ENCODE results near the gene MB21D2.
"Not testable (repeated sequence)": the region's sequence is repeated elsewhere in the genome, so short reads cannot be mapped to it uniquely, and the experiment has no call there.

MB21D2 gene

DNA sequence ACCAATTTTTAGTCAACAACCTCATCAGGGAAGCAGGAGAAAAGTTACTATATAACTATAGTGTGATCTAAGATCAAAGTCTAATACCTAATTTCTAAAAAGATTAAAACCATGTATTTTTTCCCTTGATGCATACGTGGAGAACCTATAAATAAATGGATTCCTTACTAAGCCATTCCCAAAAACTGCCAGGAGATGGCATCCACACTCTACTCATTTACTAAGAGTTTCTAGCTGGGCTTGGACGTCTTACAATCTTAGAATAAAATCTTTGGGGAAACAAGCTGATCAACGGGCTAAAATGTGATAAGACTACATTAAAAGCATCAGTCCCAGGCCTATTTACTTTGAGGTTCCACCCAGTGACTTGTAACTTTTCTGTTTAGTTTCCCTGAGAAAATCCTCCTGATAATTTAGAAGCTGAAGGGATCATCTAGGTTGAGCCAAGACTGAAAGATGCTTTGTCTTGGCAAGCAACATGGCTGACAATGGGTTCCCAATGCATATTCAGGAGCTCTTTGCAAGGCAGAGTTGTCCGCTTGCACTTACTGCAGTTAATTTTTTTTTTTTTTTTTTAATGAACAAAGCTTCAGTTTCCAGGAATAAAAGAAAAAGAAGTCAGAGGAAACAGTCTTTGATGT, 104.8 kb downstream of the MB21D2 start:
- no peak for DNase-seq (ENCODE audit: low read depth in 4 of 4, low spot score in 1 of 4)

GRCh38 chr3:192805711-192806110, 111.9 kb downstream of the MB21D2 start:
- DNase-seq (ENCODE audit: low read depth in 4 of 4, low spot score in 1 of 4) = no peak

GRCh38 chr3:192804502-192804901, 113.2 kb downstream of the MB21D2 start:
- DNase-seq (ENCODE audit: low read depth in 4 of 4, low spot score in 1 of 4) = no peak

- no peak for DNase-seq (ENCODE audit: low read depth in 4 of 4, low spot score in 1 of 4)
Observed at GRCh38 chr3:192802957-192803899, 114.4 kb downstream of the MB21D2 start.

DNA sequence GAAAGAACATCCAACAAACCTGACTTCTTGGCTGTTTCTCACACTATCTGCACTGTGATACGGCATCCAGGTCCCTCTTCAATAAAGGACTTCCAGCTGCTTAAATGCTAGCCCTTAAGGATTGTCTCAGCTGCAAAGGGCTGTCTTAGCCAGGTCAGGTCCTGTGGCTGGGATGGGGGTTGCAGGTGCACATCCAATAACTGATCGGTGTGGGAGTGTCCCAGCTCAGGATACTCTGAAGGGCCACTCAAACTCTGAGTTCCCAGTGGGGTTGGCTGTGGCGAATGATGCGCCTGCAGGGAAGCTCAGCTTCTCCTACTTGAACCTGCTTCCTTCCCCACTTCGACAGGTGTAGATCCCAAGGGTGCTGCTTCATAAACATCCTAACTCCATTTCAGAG, 115.7 kb downstream of the MB21D2 start:
- DNase-seq (ENCODE audit: low read depth in 4 of 4, low spot score in 1 of 4) = no peak

DNA sequence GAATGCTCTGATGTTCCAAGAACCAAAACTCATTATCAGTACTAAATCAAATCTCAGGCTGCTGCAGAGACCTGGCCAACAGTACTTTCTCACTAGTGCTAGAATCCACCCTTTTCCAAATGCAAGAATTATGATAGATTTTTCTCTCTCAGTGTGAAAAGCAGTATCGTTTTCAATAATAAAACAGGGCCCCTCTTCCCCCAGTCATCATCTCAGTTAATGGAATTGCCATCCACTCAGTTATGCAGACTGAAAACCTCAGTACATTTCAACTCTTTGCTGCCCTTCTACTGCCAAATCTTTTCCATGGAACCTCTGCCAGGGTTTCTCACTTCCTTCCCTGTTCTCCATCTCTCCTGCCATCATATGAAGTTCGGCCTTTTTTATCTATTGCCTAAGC, 117.9 kb downstream of the MB21D2 start:
- DNase-seq (ENCODE audit: low read depth in 4 of 4, low spot score in 1 of 4) = no peak

GRCh38 chr3:192795021-192795420, 122.6 kb downstream of the MB21D2 start:
- no peak for DNase-seq (ENCODE audit: low read depth in 4 of 4, low spot score in 1 of 4)

DNA sequence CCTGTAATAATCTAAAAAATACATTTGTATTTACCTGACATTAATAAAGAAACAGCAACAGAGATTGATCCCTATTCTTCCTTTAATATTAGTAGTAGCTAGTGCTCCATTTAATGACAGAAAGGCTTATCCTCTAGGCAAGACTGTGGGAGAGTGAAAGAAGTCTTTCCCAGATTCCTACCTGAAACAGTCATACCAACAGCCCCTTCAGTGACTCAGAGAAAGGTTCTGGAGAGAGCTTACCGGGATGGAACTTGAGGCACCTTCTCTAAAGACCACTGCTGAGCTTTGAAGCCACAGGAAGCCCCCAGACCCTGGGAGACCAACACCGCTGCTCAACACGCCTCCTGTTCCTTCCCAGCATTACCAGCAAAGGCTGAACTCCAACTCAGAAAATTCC, 123.4 kb downstream of the MB21D2 start:
- no peak for DNase-seq (ENCODE audit: low read depth in 4 of 4, low spot score in 1 of 4)

DNA sequence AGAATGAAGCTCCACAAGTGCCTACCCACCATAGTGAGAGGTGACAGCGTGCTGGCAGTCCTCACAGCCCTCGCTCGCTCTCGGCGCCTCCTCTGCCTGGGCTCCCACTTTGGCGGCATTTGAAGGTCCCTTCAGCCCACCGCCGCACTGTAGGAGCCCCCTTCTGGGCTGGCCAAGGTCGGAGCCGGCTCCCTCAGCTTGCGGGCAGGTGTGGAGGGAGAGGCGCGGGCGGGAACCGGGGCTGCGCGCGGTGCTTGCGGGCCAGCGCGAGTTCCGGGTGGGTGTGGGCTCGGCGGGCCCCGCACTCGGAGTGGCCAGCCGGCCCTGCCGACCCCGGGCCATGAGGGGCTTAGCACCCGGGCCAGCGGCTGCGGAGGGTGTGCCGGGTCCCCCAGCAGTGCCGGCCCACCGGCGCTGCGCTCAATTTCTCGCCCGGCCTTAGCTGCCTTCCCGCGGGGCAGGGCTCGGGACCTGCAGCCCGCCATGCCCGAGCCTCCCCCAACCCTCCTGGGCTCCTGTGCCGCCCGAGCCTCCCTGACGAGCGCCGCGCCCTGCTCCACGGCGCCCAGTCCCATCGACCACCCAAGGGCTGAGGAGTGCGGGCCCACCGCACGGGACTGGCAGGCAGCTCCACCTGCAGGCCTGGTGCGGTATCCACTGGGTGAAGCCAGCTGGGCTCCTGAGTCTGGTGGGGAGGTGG, 128.7 kb downstream of the MB21D2 start:
- DNase-seq (ENCODE audit: low read depth in 4 of 4, low spot score in 1 of 4) = not testable (repeated sequence)

DNA sequence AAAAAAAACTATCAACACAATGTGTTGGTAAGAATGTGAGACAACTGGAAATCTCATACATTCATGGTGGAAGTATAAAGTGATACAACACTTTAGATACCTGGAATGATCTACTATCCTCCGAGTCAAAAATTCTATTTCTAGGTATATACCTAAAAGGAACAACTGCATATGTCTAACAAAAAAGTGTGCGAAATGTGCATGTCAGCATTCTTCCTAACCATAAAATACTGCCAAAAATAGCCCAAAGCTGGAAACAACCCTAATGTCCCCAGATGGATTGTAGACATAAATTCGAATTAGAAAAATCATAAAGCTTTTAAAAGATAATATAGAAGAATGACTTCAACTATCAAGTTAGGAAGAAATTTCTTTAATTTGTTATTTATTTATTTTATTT, 139.1 kb downstream of the MB21D2 start:
- no peak for DNase-seq (ENCODE audit: low read depth in 4 of 4, low spot score in 1 of 4)

- not testable (repeated sequence) for DNase-seq (ENCODE audit: low read depth in 4 of 4, low spot score in 1 of 4)
Observed at GRCh38 chr3:192774341-192774740, 143.3 kb downstream of the MB21D2 start.

DNA sequence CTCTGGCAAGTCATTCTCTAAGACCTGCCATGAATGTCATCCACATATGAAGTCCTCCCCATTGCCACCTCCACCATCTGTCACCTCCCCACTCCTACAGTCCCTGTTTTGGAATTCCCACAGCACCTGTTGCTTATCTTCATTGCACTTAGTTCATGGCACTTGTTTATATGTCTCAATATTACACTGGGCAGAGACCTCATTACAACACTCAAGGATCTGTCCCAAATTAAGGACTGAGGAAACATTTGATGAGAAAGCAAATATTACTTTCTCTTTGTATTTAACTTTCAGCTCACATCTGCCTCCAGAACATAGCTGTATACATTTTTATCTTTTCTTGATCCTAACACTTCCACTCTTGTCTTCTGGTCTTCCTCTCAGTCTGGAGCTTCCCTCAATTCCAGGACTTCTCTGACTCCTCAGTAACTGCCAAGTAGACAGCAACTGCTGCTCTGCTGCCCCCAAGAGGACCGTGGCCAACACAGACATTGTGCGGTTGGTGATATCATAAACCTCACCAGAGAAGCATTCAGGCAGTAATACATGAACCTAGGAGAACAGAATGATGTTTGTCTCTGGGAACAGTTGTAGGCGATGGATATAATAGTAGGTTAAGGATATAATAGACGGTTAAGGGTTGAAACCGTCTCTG, 145.3 kb downstream of the MB21D2 start:
- no peak for DNase-seq (ENCODE audit: low read depth in 4 of 4, low spot score in 1 of 4)

GRCh38 chr3:192758654-192759053, 159.0 kb downstream of the MB21D2 start:
- DNase-seq (ENCODE audit: low read depth in 4 of 4, low spot score in 1 of 4) = no peak

DNA sequence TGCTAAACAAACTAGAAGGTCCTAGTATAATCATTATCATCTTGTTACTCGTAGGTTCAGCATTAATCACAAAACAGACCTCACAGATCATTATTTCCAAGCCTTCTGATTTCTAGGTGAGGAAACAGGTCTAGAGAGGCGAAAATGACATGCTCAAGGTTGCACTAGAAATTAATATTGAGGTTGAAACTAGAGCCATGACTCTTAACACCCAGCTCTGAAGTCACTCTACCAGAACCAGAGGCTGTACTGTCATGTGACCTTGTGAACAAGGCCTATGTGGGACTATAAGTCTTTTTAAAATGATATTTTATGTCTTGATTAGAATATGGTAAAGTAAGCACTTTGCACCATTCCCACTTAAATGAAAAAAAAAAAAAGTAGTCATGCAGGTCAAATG, 166.5 kb downstream of the MB21D2 start:
- DNase-seq (ENCODE audit: low read depth in 4 of 4, low spot score in 1 of 4) = no peak

GRCh38 chr3:192750201-192750600, 167.5 kb downstream of the MB21D2 start:
- no peak for DNase-seq (ENCODE audit: low read depth in 4 of 4, low spot score in 1 of 4)

- DNase-seq (ENCODE audit: low read depth in 4 of 4, low spot score in 1 of 4) = no peak
Observed at GRCh38 chr3:192747746-192748145, 169.9 kb downstream of the MB21D2 start.

- DNase-seq (ENCODE audit: low read depth in 4 of 4, low spot score in 1 of 4) = no peak
Observed at GRCh38 chr3:192747145-192747544, 170.5 kb downstream of the MB21D2 start.
